HCT116 (cell line): ENCODE measurements around the gene SLC35A1. TPM values are rescaled to one million over a fixed set of nuclear protein-coding genes. Genes with fewer than 3 reads are reported as not detected.

Experiments used
- ATAC-seq: fragments of 200-7000 bp; cut with Tn5 transposase; 2 replicates; pipeline ENCODE4 v1.9.1; 2020; ENCODE audit warnings: mild to moderate bottlenecking, moderate library complexity
- BruUV-seq: library from RNA; stranded (reverse); fragments of 400-500 nt; replicated peaks from 2 replicates; lab custom pipeline; 2021; lab: Mats Ljungman, UMichigan
- CTCF ChIA-PET: fragments of 300-600 bp; sonication (Branson Sonifier 250); formaldehyde crosslinking; loops from one replicate; lab custom pipeline; 2021; ENCODE audit warnings: antibody characterized with exemption; lab: Charles Lee
- POLR2A ChIA-PET: fragments of 300-600, 350-600 bp; sonication (Branson Sonifier 250); formaldehyde crosslinking; loops from one replicate; lab custom pipeline; 2021; ENCODE audit warnings: antibody characterized with exemption; lab: Charles Lee
- RAD21 ChIA-PET, 2 experiments: fragments of 300-600 bp; sonication (Branson Sonifier 250); formaldehyde crosslinking; loops; one replicate each; lab custom pipeline; 2023; ENCODE audit warnings: low total read pairs in 2 of 2; ENCODE audit not compliant: uncharacterized antibody in 2 of 2, unreplicated experiment in 2 of 2, low non-redundant PET in 1 of 2; lab: Charles Lee
- DNase-seq: peaks from one replicate; pipeline ENCODE4 v3.0.0-alpha.2; 2010; ENCODE audit warnings: low read depth, low spot score
- H2AFZ ChIP-seq: fragments of 200-600 bp; shearing (Covaris generic), sonication (generic); 2 replicates; pipeline ENCODE4 v1.6.1; 2017; ENCODE audit warnings: low read depth, mixed run types, mixed read lengths, antibody characterized with exemption, low read length; ENCODE audit not compliant: poor library complexity, severe bottlenecking
- H3K27ac ChIP-seq: 2 replicates; pipeline ENCODE4 v1.5.1; 2012; ENCODE audit warnings: low read depth, low read length
- H3K27me3 ChIP-seq: fragments of 200-600 bp; sonication (generic); 2 replicates; pipeline ENCODE4 v1.6.1; 2016; ENCODE audit warnings: mixed run types, low read length, mixed read lengths; ENCODE audit not compliant: insufficient read depth
- H3K36me3 ChIP-seq, 2 experiments: fragments of 200-500 bp in 1 of 2; fragments of 200-600 bp in 1 of 2; sonication (Bioruptor generic) in 1 of 2; sonication (generic) in 1 of 2; 2 replicates each; pipeline versions ENCODE4 v1.5.1 to v1.6.1; 2014 to 2016; ENCODE audit warnings: low read length in 2 of 2, inconsistent platforms in 1 of 2, mixed read lengths in 1 of 2, mixed run types in 1 of 2; ENCODE audit not compliant: insufficient read depth in 2 of 2, control insufficient read depth in 1 of 2
- H3K4me1 ChIP-seq, 2 experiments: fragments of 200-600 bp in 1 of 2; sonication (generic) in 1 of 2; 2 replicates each; pipeline versions ENCODE4 v1.5.1 to v1.6.1; 2012 to 2017; ENCODE audit warnings: low read length in 2 of 2, inconsistent platforms in 1 of 2, mild to moderate bottlenecking in 1 of 2, mixed read lengths in 1 of 2, mixed run types in 1 of 2, moderate library complexity in 1 of 2; ENCODE audit not compliant: insufficient read depth in 2 of 2, control insufficient read depth in 1 of 2
- H3K4me2 ChIP-seq: fragments of 200-600 bp; sonication (generic); 2 replicates; pipeline ENCODE4 v1.6.1; 2017; ENCODE audit warnings: mixed run types, low read length, mixed read lengths
- H3K4me3 ChIP-seq, 2 experiments: fragments of 200-600 bp in 1 of 2; sonication (generic) in 1 of 2; replicated peaks in 1 of 2; 2 replicates each; pipeline ENCODE4 v1.5.1; 2011 to 2016; ENCODE audit warnings: low read length in 2 of 2, control low read depth in 1 of 2, low read depth in 1 of 2, mild to moderate bottlenecking in 1 of 2, mixed read lengths in 1 of 2, mixed run types in 1 of 2
- H3K79me2 ChIP-seq: fragments of 200-600 bp; sonication (generic); 2 replicates; pipeline ENCODE4 v1.6.1; 2017; ENCODE audit warnings: mild to moderate bottlenecking, mixed run types, low read length, moderate library complexity, mixed read lengths; ENCODE audit not compliant: insufficient read depth
- H3K9ac ChIP-seq: fragments of 200-600 bp; sonication (generic); 2 replicates; pipeline ENCODE4 v1.6.1; 2016; ENCODE audit warnings: low read length, mixed read lengths
- H3K9me2 ChIP-seq: fragments of 200-600 bp; sonication (generic), shearing (Covaris generic); 2 replicates; pipeline ENCODE4 v1.6.1; 2017; ENCODE audit warnings: mixed run types, mild to moderate bottlenecking, moderate library complexity; ENCODE audit not compliant: insufficient read depth
- H3K9me3 ChIP-seq, 2 experiments: fragments of 200-500 bp in 1 of 2; fragments of 200-600 bp in 1 of 2; sonication (Bioruptor generic) in 1 of 2; sonication (generic) in 1 of 2; 2 replicates each; pipeline ENCODE4 v1.6.1; 2014 to 2017; ENCODE audit warnings: low read length in 2 of 2, mixed read lengths in 2 of 2, inconsistent platforms in 1 of 2, low read depth in 1 of 2, mild to moderate bottlenecking in 1 of 2, mixed run types in 1 of 2, moderate library complexity in 1 of 2; ENCODE audit not compliant: control insufficient read depth in 1 of 2, insufficient read depth in 1 of 2
- H4K20me1 ChIP-seq: fragments of 200-600 bp; sonication (generic), shearing (Covaris generic); 2 replicates; pipeline ENCODE4 v1.6.1; 2017; ENCODE audit warnings: mixed run types, mild to moderate bottlenecking, moderate library complexity; ENCODE audit not compliant: insufficient read depth
- CBX3 ChIP-seq: IDR thresholded peaks from 2 replicates; pipeline ENCODE4 v1.6.1; 2012; ENCODE audit warnings: low read depth
- CEBPB ChIP-seq: IDR thresholded peaks from 2 replicates; pipeline ENCODE4 v1.6.1; 2012; ENCODE audit warnings: low read depth
- EZH2 ChIP-seq: fragments of 200-600 bp; sonication (generic); IDR thresholded peaks from 2 replicates; pipeline ENCODE4 v1.6.1; 2017; ENCODE audit warnings: antibody characterized with exemption, mixed run types
- EZH2phosphoT487 ChIP-seq: fragments of 200-600 bp; IDR thresholded peaks from 2 replicates; pipeline ENCODE4 v1.6.1; 2018; ENCODE audit warnings: antibody characterized with exemption, borderline replicate concordance
- JUND ChIP-seq: IDR thresholded peaks from 2 replicates; pipeline ENCODE4 v1.6.1; 2012
- SIN3A ChIP-seq: IDR thresholded peaks from 2 replicates; pipeline ENCODE4 v1.6.1; 2012; ENCODE audit warnings: low read depth
- TCF7L2 ChIP-seq: IDR thresholded peaks from 2 replicates; pipeline ENCODE4 v1.7.0; 2011; ENCODE audit warnings: borderline replicate concordance, inconsistent platforms; ENCODE audit not compliant: insufficient read depth, insufficient read length; ENCODE audit errors: extremely low read depth
- ZFX ChIP-seq: fragments of 450-650 bp; IDR thresholded peaks from 2 replicates; pipeline ENCODE4 v1.6.1; 2017
- intact Hi-C: fragments of 100-400 bp; cut with micrococcal nuclease; formaldehyde crosslinking; loops from 2 replicates; pipeline ENCODE4 v1.10.0; 2022
- total RNA-seq: library from RNA; stranded (reverse); gene quantifications from one replicate; pipeline ENCODE4 v1.2.1, GENCODE V29; 2021; ENCODE audit not compliant: unreplicated experiment
- TF ChIP-seq, protein P1 (sequence below): IDR thresholded peaks from 2 replicates; pipeline ENCODE4 v1.6.1; 2012; ENCODE audit warnings: low read depth
- TF ChIP-seq, protein P2 (sequence below), 3 experiments: fragments of 200-600 bp in 1 of 3; sonication (generic) in 1 of 3; IDR thresholded peaks in 2 of 3; conservative IDR thresholded peaks in 1 of 3; 2 replicates each; pipeline ENCODE4 v1.5.1; 2012 to 2017; ENCODE audit warnings: low read depth in 2 of 3, low read length in 2 of 3, antibody characterized with exemption in 1 of 3, borderline replicate concordance in 1 of 3, control low read depth in 1 of 3, mild to moderate bottlenecking in 1 of 3, mixed read lengths in 1 of 3, mixed run types in 1 of 3, moderate library complexity in 1 of 3; ENCODE audit not compliant: insufficient read depth in 1 of 3

The SLC35A1 gene
- total RNA-seq, 1 experiment from 2014 or later = 29.1 TPM

DNA sequence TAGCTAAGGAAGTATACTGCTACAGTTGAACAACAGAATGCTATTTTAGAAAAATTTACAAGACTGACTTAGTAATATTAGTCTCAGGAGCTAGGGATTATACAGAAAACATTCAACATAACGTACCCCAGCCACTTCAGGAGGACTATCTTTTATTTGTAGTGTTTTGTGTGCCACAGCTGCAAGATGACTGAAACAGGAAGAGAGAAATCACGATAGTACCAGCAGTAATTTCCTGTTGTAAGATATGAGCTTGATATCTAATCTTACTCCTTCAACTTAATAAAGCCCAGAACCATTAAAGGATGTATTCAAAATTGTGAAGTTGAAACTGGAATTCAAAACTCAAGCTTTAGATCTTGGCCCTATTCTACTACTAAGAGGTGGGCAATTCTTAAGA lies 42.1 kb downstream of the SLC35A1 start:
- POLR2A ChIA-PET = no interaction called here

GRCh38 chr6:87518453-87518852 lies 45.7 kb downstream of the SLC35A1 start:
- Histone ChIP-seq H3K4me3 (no peak overlapping the region), H3K4me2 (no peak overlapping the region), H3K27ac (no peak overlapping the region), H3K4me1 (no peaks in the 10 kb centered on the region), H3K9me2 (no peaks in the 10 kb centered on the region), H3K27me3 (no peaks in the 10 kb centered on the region), H3K79me2 (no peaks in the 10 kb centered on the region), H2AFZ (no peak overlapping the region), H3K9ac (no peak overlapping the region), H3K9me3 (no peaks in the 10 kb centered on the region), H4K20me1 (no peaks in the 10 kb centered on the region), H3K36me3 (peaks cover 27% of the 10 kb centered on the region in 2 experiments; a peak in 3 of 4 replicates)
- no TSS peak for BruUV-seq
- ATAC-seq (no peak), DNase-seq (no peak)
- POLR2A ChIA-PET = no interaction called here
- RAD21 ChIA-PET = no interaction called here
- intact Hi-C loops = no loop called here
- CTCF ChIA-PET = no interaction called here
- TF ChIP-seq ZFX (no peak), CBX3 (no peak), SIN3A (no peak), JUND (no peak)
- TF ChIP-seq, protein P1, sequence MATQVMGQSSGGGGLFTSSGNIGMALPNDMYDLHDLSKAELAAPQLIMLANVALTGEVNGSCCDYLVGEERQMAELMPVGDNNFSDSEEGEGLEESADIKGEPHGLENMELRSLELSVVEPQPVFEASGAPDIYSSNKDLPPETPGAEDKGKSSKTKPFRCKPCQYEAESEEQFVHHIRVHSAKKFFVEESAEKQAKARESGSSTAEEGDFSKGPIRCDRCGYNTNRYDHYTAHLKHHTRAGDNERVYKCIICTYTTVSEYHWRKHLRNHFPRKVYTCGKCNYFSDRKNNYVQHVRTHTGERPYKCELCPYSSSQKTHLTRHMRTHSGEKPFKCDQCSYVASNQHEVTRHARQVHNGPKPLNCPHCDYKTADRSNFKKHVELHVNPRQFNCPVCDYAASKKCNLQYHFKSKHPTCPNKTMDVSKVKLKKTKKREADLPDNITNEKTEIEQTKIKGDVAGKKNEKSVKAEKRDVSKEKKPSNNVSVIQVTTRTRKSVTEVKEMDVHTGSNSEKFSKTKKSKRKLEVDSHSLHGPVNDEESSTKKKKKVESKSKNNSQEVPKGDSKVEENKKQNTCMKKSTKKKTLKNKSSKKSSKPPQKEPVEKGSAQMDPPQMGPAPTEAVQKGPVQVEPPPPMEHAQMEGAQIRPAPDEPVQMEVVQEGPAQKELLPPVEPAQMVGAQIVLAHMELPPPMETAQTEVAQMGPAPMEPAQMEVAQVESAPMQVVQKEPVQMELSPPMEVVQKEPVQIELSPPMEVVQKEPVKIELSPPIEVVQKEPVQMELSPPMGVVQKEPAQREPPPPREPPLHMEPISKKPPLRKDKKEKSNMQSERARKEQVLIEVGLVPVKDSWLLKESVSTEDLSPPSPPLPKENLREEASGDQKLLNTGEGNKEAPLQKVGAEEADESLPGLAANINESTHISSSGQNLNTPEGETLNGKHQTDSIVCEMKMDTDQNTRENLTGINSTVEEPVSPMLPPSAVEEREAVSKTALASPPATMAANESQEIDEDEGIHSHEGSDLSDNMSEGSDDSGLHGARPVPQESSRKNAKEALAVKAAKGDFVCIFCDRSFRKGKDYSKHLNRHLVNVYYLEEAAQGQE = no peak
- TF ChIP-seq, protein P2, sequence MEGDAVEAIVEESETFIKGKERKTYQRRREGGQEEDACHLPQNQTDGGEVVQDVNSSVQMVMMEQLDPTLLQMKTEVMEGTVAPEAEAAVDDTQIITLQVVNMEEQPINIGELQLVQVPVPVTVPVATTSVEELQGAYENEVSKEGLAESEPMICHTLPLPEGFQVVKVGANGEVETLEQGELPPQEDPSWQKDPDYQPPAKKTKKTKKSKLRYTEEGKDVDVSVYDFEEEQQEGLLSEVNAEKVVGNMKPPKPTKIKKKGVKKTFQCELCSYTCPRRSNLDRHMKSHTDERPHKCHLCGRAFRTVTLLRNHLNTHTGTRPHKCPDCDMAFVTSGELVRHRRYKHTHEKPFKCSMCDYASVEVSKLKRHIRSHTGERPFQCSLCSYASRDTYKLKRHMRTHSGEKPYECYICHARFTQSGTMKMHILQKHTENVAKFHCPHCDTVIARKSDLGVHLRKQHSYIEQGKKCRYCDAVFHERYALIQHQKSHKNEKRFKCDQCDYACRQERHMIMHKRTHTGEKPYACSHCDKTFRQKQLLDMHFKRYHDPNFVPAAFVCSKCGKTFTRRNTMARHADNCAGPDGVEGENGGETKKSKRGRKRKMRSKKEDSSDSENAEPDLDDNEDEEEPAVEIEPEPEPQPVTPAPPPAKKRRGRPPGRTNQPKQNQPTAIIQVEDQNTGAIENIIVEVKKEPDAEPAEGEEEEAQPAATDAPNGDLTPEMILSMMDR (IDR thresholded peaks at IDR 0.05 in 2 of 3, conservative IDR thresholded peaks at IDR 0.05 in 1 of 3; ENCODE audit: borderline replicate concordance in 1 of 3, insufficient read depth in 1 of 3, low read depth in 2 of 3, low read length in 2 of 3) = no peak

More for the DNA sequence above, 42.1 kb downstream of the SLC35A1 start:
- peaks cover 26 to 38% of the 10 kb centered on the region in 2 experiments for H3K36me3 ChIP-seq
- H2AFZ ChIP-seq = no peak overlapping the region
- H3K4me3 ChIP-seq = no peak overlapping the region
- H4K20me1 ChIP-seq = no peaks in the 10 kb centered on the region
- DNase-seq = no peak
- no peak for TF ChIP-seq TCF7L2
- TF ChIP-seq EZH2 = no peak
- no peak for TF ChIP-seq CEBPB
- TF ChIP-seq, protein P1 = no peak
- TF ChIP-seq CBX3 = no peak
- no peak for TF ChIP-seq EZH2phosphoT487
- no peak overlapping the region for H3K4me2 ChIP-seq
- no peaks in the 10 kb centered on the region for H3K9me3 ChIP-seq
- H3K27ac ChIP-seq = no peak overlapping the region
- H3K79me2 ChIP-seq = no peaks in the 10 kb centered on the region
- ATAC-seq = no peak
- H3K4me1 ChIP-seq = no peaks in the 10 kb centered on the region
- ChIA-PET CTCF (no interaction called here), RAD21 (no interaction called here)
- intact Hi-C loops = no loop called here
- H3K9me2 ChIP-seq = no peaks in the 10 kb centered on the region
- H3K27me3 ChIP-seq = no peaks in the 10 kb centered on the region
- H3K9ac ChIP-seq = no peak overlapping the region
- no TSS peak for BruUV-seq
